Activated effector memory CD4-positive, alpha-beta T cell treated with anti-CD3 and anti-CD28 coated beads, Interleukin-2, amount 50 U/mL, for 16 hours (primary cell): Measurements from ENCODE around the gene SORL1.
"Not testable (repeated sequence)": the region's sequence is repeated elsewhere in the genome, so short reads cannot be mapped to it uniquely, and the experiment has no call there.

ENCODE experiments used
- DNase-seq: peaks from one replicate; pipeline ENCODE4 v3.0.0-alpha.2; 2020

The SORL1 gene

DNA sequence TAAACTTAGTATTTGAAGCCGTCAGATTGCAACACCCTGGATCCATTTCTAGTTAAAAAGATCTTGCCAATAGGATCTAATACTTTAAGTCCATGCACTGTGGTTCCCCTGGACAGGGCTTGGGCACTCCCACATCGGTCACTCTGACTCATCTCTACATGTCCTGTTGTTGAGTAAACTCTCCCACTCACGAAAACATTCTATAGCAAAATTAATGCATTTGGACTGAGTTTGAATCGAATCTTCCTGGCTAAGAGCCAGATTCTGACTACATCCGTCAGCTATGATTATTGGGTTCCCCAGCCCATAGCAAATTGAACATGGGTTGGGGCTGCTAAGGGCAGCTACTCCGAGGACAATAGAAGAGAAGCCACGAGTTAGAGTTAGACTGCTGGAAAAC is 182.8 kb downstream of the SORL1 start:
- no peak for DNase-seq

- no peak for DNase-seq
Measured at GRCh38 chr11:121636081-121636799, 184.1 kb downstream of the SORL1 start.

DNA sequence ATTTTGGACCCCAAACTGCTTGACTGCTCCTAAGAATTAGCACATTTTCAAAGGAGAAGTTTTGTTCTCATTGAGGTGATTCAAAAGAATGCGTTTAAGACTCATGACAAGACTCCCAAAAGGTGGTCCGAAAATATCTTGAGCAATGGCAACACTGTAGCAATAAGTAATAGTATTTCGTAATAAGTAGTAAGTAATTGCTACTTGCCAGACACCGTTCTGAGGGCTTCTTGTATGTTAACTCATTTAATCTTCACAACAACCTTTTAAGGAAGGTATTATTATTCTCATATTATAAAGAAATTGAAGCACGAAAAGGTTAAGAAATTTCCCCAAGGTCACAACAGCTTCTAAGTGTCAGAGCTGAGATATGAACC is 184.7 kb downstream of the SORL1 start:
- DNase-seq, result no peak

GRCh38 chr11:121637587-121637986 is 185.5 kb downstream of the SORL1 start:
- not testable (repeated sequence) for DNase-seq

DNA sequence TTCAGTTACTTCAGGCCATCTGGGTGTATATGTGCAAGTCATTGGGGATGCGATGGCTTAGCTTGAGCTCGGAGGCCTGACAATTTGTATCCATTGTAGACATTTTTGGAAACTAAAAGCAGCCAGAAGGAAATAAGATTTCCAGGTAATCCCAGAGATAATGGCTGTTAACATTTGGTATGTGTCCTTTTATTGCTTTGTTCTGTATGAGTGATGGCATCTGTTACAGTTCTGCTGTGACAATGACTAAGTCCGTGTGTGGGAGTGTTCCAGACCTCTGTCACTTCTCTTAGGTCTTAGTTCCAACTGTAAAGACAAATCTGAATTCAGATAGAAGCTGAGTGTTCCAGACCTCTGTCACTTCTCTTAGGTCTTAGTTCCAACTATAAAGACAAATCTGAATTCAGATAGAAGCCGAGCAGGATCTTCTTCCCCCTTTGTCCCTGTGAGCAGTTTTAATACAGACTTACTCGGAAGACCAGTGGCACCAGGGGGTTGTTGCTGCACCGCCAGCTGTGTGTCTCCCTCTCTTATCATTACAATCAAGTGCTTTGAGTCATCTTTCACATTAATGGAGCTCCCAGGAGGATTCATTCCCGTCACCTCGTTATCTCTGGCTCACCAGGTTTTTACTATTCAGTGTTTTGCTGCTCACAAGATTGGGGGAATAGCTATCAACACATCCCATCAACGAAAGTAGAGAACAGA is 191.5 kb downstream of the SORL1 start:
- DNase-seq, result no peak

- no peak for DNase-seq
Measured at GRCh38 chr11:121644187-121644512, 192.0 kb downstream of the SORL1 start.

DNA sequence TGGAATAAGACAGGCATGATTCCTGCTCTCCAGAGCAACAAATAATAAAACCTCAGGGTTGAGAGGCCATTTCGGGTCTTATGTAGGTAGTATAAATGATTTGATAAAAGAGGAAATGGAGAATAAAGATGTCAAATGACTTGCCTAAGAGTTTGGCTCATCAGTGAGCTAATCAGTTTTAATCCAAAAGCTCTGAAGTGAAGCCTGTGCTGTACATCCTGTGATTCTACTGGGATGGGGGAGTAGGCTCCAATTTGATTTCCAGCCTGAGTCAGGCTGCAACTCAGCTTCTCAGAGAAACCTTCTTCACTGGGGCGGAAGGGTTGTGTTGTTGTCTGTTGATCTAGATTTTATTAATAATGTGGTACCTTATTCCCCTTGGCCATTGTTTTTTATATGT is 192.9 kb downstream of the SORL1 start:
- DNase-seq, result no peak

- no peak for DNase-seq
Measured at GRCh38 chr11:121645596-121645995, 193.5 kb downstream of the SORL1 start.

- no peak for DNase-seq
Measured at GRCh38 chr11:121648306-121648705, 196.2 kb downstream of the SORL1 start.

DNA sequence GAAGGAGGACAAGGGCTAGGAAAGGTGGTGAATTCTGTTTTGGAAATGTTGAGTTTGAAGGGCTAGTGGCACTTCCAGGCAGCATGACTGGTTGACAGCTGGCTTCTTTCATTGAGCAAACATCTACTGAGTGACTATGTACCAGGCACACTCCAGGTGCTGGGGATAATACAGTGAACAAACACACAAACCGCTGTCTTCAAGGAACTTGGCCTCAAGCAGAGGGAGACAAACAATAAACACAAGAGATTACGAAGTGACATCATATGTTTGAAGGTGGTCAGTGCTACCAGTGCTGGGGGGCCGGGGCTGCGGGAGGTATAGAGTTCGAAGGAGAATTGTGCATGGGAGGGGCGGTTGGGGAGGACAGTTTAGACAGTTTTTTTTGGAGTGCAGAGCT is 197.7 kb downstream of the SORL1 start:
- no peak for DNase-seq

- DNase-seq, result no peak
Measured at GRCh38 chr11:121650351-121651256, 198.5 kb downstream of the SORL1 start.

- no peak for DNase-seq
Measured at GRCh38 chr11:121651257-121651605, 199.1 kb downstream of the SORL1 start.

DNA sequence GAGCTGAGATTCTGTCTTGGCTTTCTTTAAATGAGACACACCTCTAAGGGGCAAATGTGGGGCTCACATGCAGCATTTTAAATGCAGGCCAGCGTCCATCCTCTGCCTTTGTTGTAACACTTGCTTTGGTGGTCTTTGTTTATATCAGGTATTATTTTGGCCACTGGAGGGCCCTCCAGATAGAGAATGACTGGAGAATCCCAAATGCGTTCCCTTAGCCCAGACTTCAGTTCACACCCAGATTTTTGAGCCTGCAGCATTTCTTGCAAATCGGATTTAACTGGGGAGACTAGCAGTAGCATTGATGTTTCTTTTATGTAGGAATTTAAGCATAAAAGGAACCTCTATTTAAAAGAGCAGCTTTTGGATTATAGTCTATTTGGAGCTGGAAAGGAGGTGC is 200.9 kb downstream of the SORL1 start:
- DNase-seq, result no peak

GRCh38 chr11:121654259-121654842 is 202.2 kb downstream of the SORL1 start:
- DNase-seq, result no peak

DNA sequence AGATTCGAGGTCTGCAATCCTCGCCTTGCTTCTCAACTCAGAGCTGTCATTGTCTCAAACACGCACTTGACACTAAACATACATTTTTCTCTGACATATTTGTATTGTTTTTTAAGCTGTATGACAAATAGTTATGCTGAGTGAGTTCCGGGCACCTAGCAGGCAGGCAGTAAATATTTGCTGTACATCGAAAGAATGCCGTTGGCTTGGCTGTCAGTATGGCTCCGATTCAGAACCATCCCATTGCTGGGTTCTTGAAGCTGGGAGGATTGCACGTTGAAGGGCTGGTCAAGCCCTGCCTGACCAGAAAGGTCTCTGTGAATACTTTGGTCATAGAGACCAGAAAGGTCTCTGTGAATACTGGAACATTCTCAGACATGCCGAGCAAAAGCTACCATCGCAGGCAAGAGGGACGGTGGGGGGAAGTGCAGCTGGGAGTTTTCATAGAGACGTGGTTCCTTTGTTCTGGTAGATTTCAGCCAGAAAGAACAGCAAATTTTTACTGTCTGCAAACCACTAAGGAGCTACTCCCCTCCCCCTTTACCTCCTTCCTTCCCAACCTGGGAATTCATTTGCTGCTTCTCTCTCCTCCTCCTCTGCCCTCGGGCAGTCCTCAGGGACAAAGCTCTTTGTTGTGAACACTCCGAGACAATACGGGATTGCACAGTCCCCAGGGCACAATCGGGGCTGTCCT is 202.9 kb downstream of the SORL1 start:
- DNase-seq, result no peak

DNA sequence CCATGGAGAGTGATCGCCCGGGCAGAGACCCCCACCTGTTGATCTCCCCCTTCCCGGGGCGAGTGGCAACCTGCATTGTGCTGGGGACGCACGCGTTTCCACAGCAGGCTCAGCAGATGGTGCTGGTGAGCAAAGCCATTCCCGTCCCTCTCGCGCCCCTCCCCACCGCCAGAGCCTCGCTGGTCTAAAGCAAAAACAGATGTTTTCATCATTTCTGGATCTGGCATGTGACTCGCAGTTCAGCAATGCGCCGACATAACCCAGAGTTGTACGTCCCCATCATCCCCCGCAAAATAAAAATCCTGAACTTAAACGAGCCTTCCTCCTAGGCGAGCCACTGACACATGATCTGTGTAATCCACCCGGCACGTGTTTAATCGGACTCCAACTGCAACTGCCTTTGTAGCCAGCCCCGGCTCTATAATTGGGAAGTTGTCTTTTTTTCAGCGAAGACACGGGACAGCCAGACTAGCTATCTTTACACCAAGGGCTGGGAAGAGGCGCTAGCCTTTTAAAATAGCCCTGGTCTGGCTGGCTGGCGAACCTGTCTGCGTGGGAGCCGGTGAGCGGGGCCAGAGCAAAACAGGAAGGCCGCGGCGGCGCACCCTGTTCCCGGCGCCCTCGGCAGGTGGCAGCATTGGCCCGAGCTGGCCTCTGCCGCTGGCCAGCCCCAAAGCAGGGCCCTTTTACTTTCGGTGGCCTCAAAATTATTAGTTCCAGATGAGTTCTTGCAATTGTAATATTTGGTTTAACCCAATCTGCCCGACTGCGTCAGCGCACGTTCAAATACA is 203.6 kb downstream of the SORL1 start:
- peak; percentile 87 for DNase-seq

- no peak for DNase-seq
Measured at GRCh38 chr11:121656328-121657090, 204.4 kb downstream of the SORL1 start.

DNA sequence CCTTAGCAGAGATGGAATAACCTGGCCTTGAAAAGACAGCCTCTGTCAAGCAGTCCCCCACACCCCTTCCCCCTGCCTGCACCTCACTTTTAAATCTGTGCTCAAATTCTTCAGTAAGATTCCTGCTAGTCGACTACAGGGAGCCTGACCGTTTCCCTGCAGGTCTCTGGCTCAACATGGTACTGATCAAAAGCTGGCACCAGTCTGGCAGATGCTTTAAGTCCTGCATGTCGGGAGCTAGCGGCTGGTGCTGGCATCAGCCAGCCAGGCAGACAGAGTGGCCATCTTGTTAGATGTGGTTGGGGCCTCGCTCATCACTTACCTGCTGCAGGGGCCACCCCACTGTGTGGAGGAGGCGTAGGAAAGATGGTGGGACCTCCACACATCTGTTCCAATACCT is 205.0 kb downstream of the SORL1 start:
- no peak for DNase-seq

DNA sequence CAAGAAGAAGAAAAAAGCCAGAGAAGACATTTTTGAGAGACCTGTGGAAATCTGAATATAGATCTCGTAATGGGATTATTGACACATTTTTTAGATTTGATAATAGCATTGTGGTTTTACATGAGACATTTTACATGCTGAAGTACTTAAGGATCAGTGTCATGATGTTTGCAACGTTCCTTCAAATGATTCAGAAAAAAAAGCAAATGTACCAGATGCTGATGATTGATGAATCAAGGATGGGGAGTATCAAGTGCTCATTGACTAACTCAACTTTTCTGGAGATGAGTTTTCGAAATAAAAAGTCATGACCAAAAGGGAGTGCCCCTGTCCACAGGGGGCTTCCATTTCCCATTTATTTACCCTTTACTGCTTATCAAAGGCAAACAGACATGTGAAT is 207.7 kb downstream of the SORL1 start:
- DNase-seq, result no peak

GRCh38 chr11:121661880-121662486 is 209.9 kb downstream of the SORL1 start:
- no peak for DNase-seq

- no peak for DNase-seq
Measured at GRCh38 chr11:121664144-121664543, 212.0 kb downstream of the SORL1 start.
